ENCODE data around the gene TMEM213.
"Not testable (repeated sequence)": the region's sequence is repeated elsewhere in the genome, so short reads cannot be mapped to it uniquely, and the experiment has no call there.

Gene TMEM213

GRCh38 chr7:138797715-138798320 is at the start of gene TMEM213, which contains the start of gene ATP6V0A4:
TSS of gene TMEM213 (plus strand) at chr7:138797994. CDS start at chr7:138798105, 111 bp downstream.
TSS of gene ATP6V0A4 (minus strand) at chr7:138798196. CDS start at chr7:138771247, 26,949 bp downstream.
- DNase-seq: no peak

GRCh38 chr7:138748666-138749065 is 49.1 kb upstream of the TMEM213 start:
- no peak for DNase-seq

- no peak for DNase-seq
These were observed 47.8 kb upstream of the TMEM213 start for GRCh38 chr7:138749960-138750359.

- no peak for DNase-seq
These were observed 47.3 kb upstream of the TMEM213 start for GRCh38 chr7:138750473-138750872.

- no peak for DNase-seq
These were observed 46.8 kb upstream of the TMEM213 start for GRCh38 chr7:138750901-138751464.

GRCh38 chr7:138752518-138753149 is 45.2 kb upstream of the TMEM213 start:
- DNase-seq: peak; percentile 86

- DNase-seq: no peak
These were observed 44.7 kb upstream of the TMEM213 start for GRCh38 chr7:138753150-138753518.

- DNase-seq: no peak
These were observed 44.2 kb upstream of the TMEM213 start for GRCh38 chr7:138753610-138754009.

- no peak for DNase-seq
These were observed 42.5 kb upstream of the TMEM213 start for GRCh38 chr7:138755331-138755747.

- no peak for DNase-seq
These were observed 41.8 kb upstream of the TMEM213 start for GRCh38 chr7:138755842-138756590.

GRCh38 chr7:138756591-138757242 is 41.1 kb upstream of the TMEM213 start:
- DNase-seq: no peak

GRCh38 chr7:138768241-138768640 is 29.6 kb upstream of the TMEM213 start:
- no peak for DNase-seq

- no peak for DNase-seq
These were observed 26.9 kb upstream of the TMEM213 start for GRCh38 chr7:138770904-138771303.

GRCh38 chr7:138773176-138773575 is 24.6 kb upstream of the TMEM213 start:
- DNase-seq: no peak

- DNase-seq: no peak
These were observed 24.0 kb upstream of the TMEM213 start for GRCh38 chr7:138773817-138774216.

- DNase-seq: no peak
These were observed 21.5 kb upstream of the TMEM213 start for GRCh38 chr7:138776166-138776833.

- no peak for DNase-seq
These were observed 16.8 kb upstream of the TMEM213 start for GRCh38 chr7:138781004-138781403.

- no peak for DNase-seq
These were observed 13.1 kb upstream of the TMEM213 start for GRCh38 chr7:138784692-138785091.

- DNase-seq: no peak
These were observed 12.0 kb upstream of the TMEM213 start for GRCh38 chr7:138785587-138786437.

- no peak for DNase-seq
These were observed 1.7 kb upstream of the TMEM213 start for GRCh38 chr7:138796038-138796615.

- not testable (repeated sequence) for DNase-seq
These were observed 748 bp upstream of the TMEM213 start for GRCh38 chr7:138797046-138797445.
